Hepatocyte (in vitro differentiated cells): ENCODE measurements around the gene GSTM5.

Source experiments
- EZH2phosphoT487 ChIP-seq: fragments of 200-600 bp; sonication (generic); IDR thresholded peaks from one replicate; pipeline ENCODE4 v1.6.1; 2018; ENCODE audit warnings: antibody characterized with exemption, mild to moderate bottlenecking, low read depth, moderate library complexity; ENCODE audit not compliant: unreplicated experiment, severe bottlenecking
- TF ChIP-seq, protein P1 (sequence below): fragments of 200-600 bp; sonication (generic); IDR thresholded peaks from 2 replicates; pipeline ENCODE4 v1.5.1; 2016; ENCODE audit warnings: antibody characterized with exemption, mild to moderate bottlenecking; ENCODE audit not compliant: poor library complexity

DNA sequence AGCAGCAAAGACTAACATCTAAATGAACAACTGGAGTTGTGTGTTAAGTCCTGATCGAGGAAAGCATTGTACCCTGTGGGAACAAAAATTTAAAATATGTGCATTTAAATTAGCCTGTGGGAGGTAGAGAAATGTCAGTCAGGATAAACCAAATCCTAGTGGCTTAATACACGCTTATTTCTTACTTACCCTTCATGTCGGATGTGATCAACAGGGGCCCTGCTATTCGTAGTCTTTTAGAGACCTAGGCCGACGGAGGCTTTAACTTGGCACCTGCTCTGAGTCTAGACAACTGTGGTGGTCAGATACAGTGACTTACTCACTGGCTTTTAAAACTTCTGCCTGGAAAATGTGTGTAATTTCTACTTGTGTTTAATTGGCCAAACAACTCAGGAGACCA lies 18.6 kb downstream of the GSTM5 start:
- TF ChIP-seq, protein P1, sequence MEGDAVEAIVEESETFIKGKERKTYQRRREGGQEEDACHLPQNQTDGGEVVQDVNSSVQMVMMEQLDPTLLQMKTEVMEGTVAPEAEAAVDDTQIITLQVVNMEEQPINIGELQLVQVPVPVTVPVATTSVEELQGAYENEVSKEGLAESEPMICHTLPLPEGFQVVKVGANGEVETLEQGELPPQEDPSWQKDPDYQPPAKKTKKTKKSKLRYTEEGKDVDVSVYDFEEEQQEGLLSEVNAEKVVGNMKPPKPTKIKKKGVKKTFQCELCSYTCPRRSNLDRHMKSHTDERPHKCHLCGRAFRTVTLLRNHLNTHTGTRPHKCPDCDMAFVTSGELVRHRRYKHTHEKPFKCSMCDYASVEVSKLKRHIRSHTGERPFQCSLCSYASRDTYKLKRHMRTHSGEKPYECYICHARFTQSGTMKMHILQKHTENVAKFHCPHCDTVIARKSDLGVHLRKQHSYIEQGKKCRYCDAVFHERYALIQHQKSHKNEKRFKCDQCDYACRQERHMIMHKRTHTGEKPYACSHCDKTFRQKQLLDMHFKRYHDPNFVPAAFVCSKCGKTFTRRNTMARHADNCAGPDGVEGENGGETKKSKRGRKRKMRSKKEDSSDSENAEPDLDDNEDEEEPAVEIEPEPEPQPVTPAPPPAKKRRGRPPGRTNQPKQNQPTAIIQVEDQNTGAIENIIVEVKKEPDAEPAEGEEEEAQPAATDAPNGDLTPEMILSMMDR: no peak
- no peak for TF ChIP-seq EZH2phosphoT487
